A549 (cell line): ENCODE results near the gene MCU.

ENCODE experiments used
- HDAC2 ChIP-seq: fragments of 200-600 bp; sonication (generic); IDR thresholded peaks from 2 replicates; pipeline ENCODE4 v1.6.1; 2016
- MYC ChIP-seq: IDR thresholded peaks from 2 replicates; pipeline ENCODE4 v1.6.1; 2012; ENCODE audit warnings: mild to moderate bottlenecking, inconsistent platforms, low read length, improper control_type of control experiment, borderline replicate concordance
- POLR2A ChIP-seq: IDR thresholded peaks from 2 replicates; pipeline ENCODE4 v1.6.1; 2012; ENCODE audit warnings: mild to moderate bottlenecking, low read length
- RFX5 ChIP-seq: fragments of 450-650 bp; IDR thresholded peaks from 2 replicates; pipeline ENCODE4 v1.7.1; 2014; ENCODE audit warnings: antibody characterized with exemption, mild to moderate bottlenecking, moderate library complexity
- RNF2 ChIP-seq: fragments of 200-600 bp; sonication (generic); IDR thresholded peaks from 2 replicates; pipeline ENCODE4 v1.6.1; 2016; ENCODE audit warnings: low read depth, mild to moderate bottlenecking, antibody characterized with exemption, moderate library complexity, borderline replicate concordance
- ZFP36 ChIP-seq: fragments of 450-650 bp; IDR thresholded peaks from 2 replicates; pipeline ENCODE4 v1.6.1; 2014; ENCODE audit warnings: borderline replicate concordance; ENCODE audit not compliant: partially characterized antibody
- TF ChIP-seq, protein P1 (sequence below): fragments of >200 bp; sonication (Bioruptor Twin); formaldehyde crosslinking; IDR thresholded peaks from 3 replicates; pipeline ENCODE4 v1.5.1; 2016

DNA sequence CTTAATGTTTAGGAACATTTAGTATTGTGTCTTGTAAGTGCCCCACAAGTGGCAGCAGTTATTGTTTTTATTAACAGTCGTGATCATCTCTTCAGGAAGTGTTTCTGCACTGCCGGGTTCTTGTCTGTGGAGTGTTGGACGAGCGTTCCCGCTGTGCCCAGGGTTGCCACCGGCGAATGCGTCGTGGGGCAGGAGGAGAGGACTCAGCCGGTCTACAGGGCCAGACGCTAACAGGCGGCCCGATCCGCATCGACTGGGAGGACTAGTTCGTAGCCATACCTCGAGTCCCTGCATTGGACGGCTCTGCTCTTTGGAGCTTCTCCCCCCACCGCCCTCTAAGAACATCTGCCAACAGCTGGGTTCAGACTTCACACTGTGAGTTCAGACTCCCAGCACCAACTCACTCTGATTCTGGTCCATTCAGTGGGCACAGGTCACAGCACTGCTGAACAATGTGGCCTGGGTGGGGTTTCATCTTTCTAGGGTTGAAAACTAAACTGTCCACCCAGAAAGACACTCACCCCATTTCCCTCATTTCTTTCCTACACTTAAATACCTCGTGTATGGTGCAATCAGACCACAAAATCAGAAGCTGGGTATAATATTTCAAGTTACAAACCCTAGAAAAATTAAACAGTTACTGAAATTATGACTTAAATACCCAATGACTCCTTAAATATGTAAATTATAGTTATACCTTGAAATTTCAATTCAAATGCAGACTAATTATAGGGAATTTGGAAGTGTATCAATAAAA, 240.5 kb downstream of the MCU start:
- TF ChIP-seq, protein P1, sequence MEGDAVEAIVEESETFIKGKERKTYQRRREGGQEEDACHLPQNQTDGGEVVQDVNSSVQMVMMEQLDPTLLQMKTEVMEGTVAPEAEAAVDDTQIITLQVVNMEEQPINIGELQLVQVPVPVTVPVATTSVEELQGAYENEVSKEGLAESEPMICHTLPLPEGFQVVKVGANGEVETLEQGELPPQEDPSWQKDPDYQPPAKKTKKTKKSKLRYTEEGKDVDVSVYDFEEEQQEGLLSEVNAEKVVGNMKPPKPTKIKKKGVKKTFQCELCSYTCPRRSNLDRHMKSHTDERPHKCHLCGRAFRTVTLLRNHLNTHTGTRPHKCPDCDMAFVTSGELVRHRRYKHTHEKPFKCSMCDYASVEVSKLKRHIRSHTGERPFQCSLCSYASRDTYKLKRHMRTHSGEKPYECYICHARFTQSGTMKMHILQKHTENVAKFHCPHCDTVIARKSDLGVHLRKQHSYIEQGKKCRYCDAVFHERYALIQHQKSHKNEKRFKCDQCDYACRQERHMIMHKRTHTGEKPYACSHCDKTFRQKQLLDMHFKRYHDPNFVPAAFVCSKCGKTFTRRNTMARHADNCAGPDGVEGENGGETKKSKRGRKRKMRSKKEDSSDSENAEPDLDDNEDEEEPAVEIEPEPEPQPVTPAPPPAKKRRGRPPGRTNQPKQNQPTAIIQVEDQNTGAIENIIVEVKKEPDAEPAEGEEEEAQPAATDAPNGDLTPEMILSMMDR = no peak
- TF ChIP-seq RFX5 (no peak), MYC (no peak), POLR2A (no peak), HDAC2 (no peak), ZFP36 (no peak), RNF2 (no peak)
